ENCODE results near the gene TRIM40. TPM values are rescaled to one million over a fixed set of nuclear protein-coding genes. Genes with fewer than 3 reads are reported as not detected.
A peak's percentile ranks its signal among the peaks of the same experiment; 100 is the strongest.

The TRIM40 gene
- total RNA-seq, 1 experiment from 2014 or later: not detected

DNA sequence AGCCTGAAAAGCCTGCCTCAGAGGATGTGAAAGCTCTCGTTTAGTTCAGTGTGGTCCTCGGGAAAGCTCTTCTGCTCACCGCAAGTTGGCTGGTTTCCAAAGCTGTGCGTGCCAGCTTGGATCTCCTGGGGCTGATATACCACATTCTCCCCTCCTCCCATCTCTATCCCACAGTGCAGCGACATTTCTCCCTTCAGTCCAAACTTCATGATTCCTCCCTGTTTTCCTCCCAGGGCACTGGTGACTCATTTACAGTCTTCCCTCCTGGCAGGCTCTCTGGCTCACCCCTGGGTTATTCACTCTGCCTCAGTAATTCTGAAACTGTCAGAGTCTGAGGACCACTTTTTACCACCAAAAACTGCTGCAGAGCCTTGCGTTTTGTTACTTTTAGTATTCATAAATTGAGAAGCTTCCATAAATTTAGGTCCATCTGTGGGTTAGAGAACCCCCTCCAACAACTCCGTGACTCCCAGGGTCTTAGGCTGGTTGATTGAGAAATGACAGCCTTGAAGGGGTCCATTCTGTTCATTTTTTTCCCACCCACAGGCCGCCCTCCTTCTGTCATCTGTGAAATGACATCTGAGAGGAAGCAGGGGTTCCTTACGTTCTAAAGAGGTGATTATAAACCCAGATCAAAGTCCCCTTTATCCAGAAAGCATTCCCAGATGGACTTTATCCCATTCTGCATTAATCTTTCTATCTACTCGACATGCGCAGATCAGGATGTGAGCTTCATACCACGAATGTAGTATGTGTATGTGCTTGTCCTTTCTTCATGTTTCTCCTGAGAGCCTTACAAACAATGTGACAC is 19.0 kb downstream of the TRIM40 start:
- Histone ChIP-seq H3K9ac (ENCODE audit: low read length) (peak overlapping the region; percentile 34), H3K4me3 (replicated peaks in 1 of 2; ENCODE audit: low read depth in 1 of 2, low read length in 2 of 2) (peak overlapping the region in 1 of 2 experiments; percentile 35; a peak in 2 of 4 replicates), H3K79me2 (ENCODE audit: insufficient read depth, low read length) (no peaks in the 10 kb centered on the region), H3K4me2 (ENCODE audit: low read length) (peak overlapping the region; percentile 74), H3K27ac (ENCODE audit: low read depth, low read length) (0 out of 2 replicates have a peak overlapping the region, but pooled peaks have one; percentile 3), H3K9me3 (ENCODE audit: control insufficient read depth in 1 of 2, insufficient read depth in 1 of 2, low read depth in 1 of 2, low read length in 2 of 2) (no peaks in the 10 kb centered on the region), H2AFZ (ENCODE audit: low read depth, low read length, poor library complexity, severe bottlenecking) (peak overlapping the region; percentile 40), H3K9me2 (ENCODE audit: insufficient read depth) (no peaks in the 10 kb centered on the region), H3K4me1 (ENCODE audit: control insufficient read depth in 1 of 2, insufficient read depth in 2 of 2, low read length in 2 of 2) (peaks cover 28 to 31% of the 10 kb centered on the region in 2 experiments), H3K27me3 (ENCODE audit: insufficient read depth, low read length) (no peaks in the 10 kb centered on the region), H4K20me1 (ENCODE audit: insufficient read depth) (no peaks in the 10 kb centered on the region), H3K36me3 (ENCODE audit: control insufficient read depth in 1 of 2, insufficient read depth in 2 of 2, low read length in 2 of 2) (no peaks in the 10 kb centered on the region)
- intact Hi-C loops (cut with micrococcal nuclease): no loop called here
- ATAC-seq: peak; percentile 76
- CTCF ChIA-PET: interaction anchor here (0.9 to 2.1 kb wide), 3 partner anchors 24 to 52 kb away, joined by 3 to 11 read pairs (median 4); no protein-coding TSS in a partner anchor
- DNase-seq (ENCODE audit: low read depth, low spot score): no peak
- POLR2A ChIA-PET: interaction anchor here (1.0 kb wide), 1 partner anchor 53 kb away, joined by 3 read pairs; no protein-coding TSS in a partner anchor
- RAD21 ChIA-PET (ENCODE audit: low non-redundant PET in 1 of 2, low total read pairs in 2 of 2, uncharacterized antibody in 2 of 2, unreplicated experiment in 2 of 2): no interaction called here
- no TSS peak for BruUV-seq (replicated peaks)
- 0 out of 2 replicates have a peak, but pooled peaks have one; percentile 10 for TF ChIP-seq EGR1 (IDR thresholded peaks at IDR 0.05; ENCODE audit: low read depth)
- TF ChIP-seq ZNF274 (IDR thresholded peaks at IDR 0.05; ENCODE audit: low read depth, low read length): no peak
- no peak for TF ChIP-seq RAD21 (IDR thresholded peaks at IDR 0.05; ENCODE audit: low read depth)
- no peak for TF ChIP-seq ZFX (IDR thresholded peaks at IDR 0.05)
- TF ChIP-seq, protein P1, sequence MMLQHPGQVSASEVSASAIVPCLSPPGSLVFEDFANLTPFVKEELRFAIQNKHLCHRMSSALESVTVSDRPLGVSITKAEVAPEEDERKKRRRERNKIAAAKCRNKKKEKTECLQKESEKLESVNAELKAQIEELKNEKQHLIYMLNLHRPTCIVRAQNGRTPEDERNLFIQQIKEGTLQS (IDR thresholded peaks at IDR 0.05): no peak
- TF ChIP-seq FOSL1 (IDR thresholded peaks at IDR 0.05; ENCODE audit: low read depth): peak; percentile 57; the same call in 1 of the 2 replicates
- no peak for TF ChIP-seq YY1 (IDR thresholded peaks at IDR 0.05; ENCODE audit: extremely low read depth, insufficient replicate concordance, low read depth, low read length)
- TF ChIP-seq, protein P2, sequence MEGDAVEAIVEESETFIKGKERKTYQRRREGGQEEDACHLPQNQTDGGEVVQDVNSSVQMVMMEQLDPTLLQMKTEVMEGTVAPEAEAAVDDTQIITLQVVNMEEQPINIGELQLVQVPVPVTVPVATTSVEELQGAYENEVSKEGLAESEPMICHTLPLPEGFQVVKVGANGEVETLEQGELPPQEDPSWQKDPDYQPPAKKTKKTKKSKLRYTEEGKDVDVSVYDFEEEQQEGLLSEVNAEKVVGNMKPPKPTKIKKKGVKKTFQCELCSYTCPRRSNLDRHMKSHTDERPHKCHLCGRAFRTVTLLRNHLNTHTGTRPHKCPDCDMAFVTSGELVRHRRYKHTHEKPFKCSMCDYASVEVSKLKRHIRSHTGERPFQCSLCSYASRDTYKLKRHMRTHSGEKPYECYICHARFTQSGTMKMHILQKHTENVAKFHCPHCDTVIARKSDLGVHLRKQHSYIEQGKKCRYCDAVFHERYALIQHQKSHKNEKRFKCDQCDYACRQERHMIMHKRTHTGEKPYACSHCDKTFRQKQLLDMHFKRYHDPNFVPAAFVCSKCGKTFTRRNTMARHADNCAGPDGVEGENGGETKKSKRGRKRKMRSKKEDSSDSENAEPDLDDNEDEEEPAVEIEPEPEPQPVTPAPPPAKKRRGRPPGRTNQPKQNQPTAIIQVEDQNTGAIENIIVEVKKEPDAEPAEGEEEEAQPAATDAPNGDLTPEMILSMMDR (IDR thresholded peaks at IDR 0.05 in 2 of 3, conservative IDR thresholded peaks at IDR 0.05 in 1 of 3; ENCODE audit: borderline replicate concordance in 1 of 3, insufficient read depth in 1 of 3, low read depth in 2 of 3, low read length in 2 of 3): no peak; a peak in 1 of 6 replicates
- peak; percentile 60; the same call in 1 of the 2 replicates for TF ChIP-seq JUND (IDR thresholded peaks at IDR 0.05)
- TF ChIP-seq POLR2A (IDR thresholded peaks at IDR 0.05; ENCODE audit: borderline replicate concordance, extremely low read depth, insufficient read depth, insufficient read length): no peak
- TF ChIP-seq, protein P3, sequence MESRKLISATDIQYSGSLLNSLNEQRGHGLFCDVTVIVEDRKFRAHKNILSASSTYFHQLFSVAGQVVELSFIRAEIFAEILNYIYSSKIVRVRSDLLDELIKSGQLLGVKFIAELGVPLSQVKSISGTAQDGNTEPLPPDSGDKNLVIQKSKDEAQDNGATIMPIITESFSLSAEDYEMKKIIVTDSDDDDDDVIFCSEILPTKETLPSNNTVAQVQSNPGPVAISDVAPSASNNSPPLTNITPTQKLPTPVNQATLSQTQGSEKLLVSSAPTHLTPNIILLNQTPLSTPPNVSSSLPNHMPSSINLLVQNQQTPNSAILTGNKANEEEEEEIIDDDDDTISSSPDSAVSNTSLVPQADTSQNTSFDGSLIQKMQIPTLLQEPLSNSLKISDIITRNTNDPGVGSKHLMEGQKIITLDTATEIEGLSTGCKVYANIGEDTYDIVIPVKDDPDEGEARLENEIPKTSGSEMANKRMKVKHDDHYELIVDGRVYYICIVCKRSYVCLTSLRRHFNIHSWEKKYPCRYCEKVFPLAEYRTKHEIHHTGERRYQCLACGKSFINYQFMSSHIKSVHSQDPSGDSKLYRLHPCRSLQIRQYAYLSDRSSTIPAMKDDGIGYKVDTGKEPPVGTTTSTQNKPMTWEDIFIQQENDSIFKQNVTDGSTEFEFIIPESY (IDR thresholded peaks at IDR 0.05; ENCODE audit: extremely low read depth, insufficient replicate concordance, low read length): no peak
- TF ChIP-seq SP1 (IDR thresholded peaks at IDR 0.05; ENCODE audit: low read depth): 0 out of 2 replicates have a peak, but pooled peaks have one; percentile 24
- TF ChIP-seq POLR2AphosphoS5 (IDR thresholded peaks at IDR 0.05; ENCODE audit: low read depth, low read length): no peak
- TF ChIP-seq, protein P4, sequence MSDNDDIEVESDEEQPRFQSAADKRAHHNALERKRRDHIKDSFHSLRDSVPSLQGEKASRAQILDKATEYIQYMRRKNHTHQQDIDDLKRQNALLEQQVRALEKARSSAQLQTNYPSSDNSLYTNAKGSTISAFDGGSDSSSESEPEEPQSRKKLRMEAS (IDR thresholded peaks at IDR 0.05): no peak
- TF ChIP-seq, protein P5, sequence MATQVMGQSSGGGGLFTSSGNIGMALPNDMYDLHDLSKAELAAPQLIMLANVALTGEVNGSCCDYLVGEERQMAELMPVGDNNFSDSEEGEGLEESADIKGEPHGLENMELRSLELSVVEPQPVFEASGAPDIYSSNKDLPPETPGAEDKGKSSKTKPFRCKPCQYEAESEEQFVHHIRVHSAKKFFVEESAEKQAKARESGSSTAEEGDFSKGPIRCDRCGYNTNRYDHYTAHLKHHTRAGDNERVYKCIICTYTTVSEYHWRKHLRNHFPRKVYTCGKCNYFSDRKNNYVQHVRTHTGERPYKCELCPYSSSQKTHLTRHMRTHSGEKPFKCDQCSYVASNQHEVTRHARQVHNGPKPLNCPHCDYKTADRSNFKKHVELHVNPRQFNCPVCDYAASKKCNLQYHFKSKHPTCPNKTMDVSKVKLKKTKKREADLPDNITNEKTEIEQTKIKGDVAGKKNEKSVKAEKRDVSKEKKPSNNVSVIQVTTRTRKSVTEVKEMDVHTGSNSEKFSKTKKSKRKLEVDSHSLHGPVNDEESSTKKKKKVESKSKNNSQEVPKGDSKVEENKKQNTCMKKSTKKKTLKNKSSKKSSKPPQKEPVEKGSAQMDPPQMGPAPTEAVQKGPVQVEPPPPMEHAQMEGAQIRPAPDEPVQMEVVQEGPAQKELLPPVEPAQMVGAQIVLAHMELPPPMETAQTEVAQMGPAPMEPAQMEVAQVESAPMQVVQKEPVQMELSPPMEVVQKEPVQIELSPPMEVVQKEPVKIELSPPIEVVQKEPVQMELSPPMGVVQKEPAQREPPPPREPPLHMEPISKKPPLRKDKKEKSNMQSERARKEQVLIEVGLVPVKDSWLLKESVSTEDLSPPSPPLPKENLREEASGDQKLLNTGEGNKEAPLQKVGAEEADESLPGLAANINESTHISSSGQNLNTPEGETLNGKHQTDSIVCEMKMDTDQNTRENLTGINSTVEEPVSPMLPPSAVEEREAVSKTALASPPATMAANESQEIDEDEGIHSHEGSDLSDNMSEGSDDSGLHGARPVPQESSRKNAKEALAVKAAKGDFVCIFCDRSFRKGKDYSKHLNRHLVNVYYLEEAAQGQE (IDR thresholded peaks at IDR 0.05; ENCODE audit: low read depth): no peak
- TF ChIP-seq ELF1 (IDR thresholded peaks at IDR 0.05; ENCODE audit: borderline replicate concordance, low read depth): no peak
- TF ChIP-seq CBX3 (IDR thresholded peaks at IDR 0.05; ENCODE audit: low read depth): peak; percentile 11; the same call in 1 of the 2 replicates
- no peak for TF ChIP-seq SIN3A (IDR thresholded peaks at IDR 0.05; ENCODE audit: low read depth)

Data from HCT116 (cell line).